ENCODE measurements around the gene SYNE1. TPM values are rescaled to one million over a fixed set of nuclear protein-coding genes. Genes with fewer than 3 reads are reported as not detected.

Gene SYNE1
- total and polyA plus RNA-seq, 8 donors, result 24.4 to 56.2 (median 49.2) TPM

DNA sequence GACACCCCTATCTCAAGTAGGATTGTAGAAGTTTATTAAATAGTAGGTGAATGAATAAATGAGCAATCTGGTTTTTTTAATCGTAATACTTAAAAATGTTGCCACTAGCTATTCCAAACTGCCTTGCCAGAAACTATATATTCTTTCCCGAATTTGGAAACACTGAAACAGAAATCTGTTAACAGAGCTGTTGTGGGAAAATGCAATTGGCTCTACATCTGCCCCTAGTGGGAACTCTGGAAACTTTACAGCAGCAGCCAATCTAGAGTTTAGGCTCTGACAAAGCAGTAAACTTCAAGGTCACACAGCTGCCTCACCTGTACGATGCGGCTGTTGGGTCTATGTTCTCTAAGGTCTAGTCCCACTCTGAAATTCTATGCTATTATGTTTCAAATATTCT lies 41.7 kb downstream of the SYNE1 start:
- peak; percentile 66 to 88 (median 76) for ATAC-seq
- no peak overlapping the region for H3K4me3 ChIP-seq
- TF ChIP-seq, protein P1, sequence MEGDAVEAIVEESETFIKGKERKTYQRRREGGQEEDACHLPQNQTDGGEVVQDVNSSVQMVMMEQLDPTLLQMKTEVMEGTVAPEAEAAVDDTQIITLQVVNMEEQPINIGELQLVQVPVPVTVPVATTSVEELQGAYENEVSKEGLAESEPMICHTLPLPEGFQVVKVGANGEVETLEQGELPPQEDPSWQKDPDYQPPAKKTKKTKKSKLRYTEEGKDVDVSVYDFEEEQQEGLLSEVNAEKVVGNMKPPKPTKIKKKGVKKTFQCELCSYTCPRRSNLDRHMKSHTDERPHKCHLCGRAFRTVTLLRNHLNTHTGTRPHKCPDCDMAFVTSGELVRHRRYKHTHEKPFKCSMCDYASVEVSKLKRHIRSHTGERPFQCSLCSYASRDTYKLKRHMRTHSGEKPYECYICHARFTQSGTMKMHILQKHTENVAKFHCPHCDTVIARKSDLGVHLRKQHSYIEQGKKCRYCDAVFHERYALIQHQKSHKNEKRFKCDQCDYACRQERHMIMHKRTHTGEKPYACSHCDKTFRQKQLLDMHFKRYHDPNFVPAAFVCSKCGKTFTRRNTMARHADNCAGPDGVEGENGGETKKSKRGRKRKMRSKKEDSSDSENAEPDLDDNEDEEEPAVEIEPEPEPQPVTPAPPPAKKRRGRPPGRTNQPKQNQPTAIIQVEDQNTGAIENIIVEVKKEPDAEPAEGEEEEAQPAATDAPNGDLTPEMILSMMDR (IDR thresholded peaks at IDR 0.05), result peak in 2 of 4 donors; percentile 26 to 31

DNA sequence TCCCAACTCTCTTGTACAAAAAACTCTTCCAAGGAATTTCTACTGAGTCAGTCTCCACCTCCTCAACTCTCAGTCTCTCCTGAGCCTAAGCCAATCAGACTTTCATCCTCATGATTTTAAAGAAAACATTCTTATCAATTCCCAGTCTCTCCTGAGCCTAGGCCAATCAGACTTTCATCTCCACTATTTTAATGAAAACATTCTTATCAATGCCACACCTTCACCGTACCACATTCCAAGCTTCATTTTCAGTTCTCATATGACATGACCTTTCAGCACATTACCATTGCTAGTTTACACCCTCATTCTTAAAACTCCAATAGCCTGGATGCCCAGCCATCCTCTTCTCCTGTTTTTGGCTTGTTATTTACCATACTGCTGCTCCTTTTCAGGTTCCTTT lies 42.5 kb downstream of the SYNE1 start:
- H3K27ac ChIP-seq, result no peak overlapping the region
- DNase-seq, result no peak
- TF ChIP-seq, protein P1 (IDR thresholded peaks at IDR 0.05), result no peak
- H3K36me3 ChIP-seq, result no peaks in the 10 kb centered on the region
- no peaks in the 10 kb centered on the region for H3K27me3 ChIP-seq
- no peak for FAIRE-seq
- peak in 1 of 4 donors; percentile 48 for ATAC-seq
- H3K9me3 ChIP-seq, result no peaks in the 10 kb centered on the region
- H3K4me3 ChIP-seq, result no peak overlapping the region
- no peaks in the 10 kb centered on the region for H3K4me1 ChIP-seq
- 25 to 31% methylated on average over 1 of the region's 1 CpG for WGBS, 2 donors
- intact Hi-C loops (cut with DNase I), result no loop called here

More for the DNA sequence above, 41.7 kb downstream of the SYNE1 start:
- intact Hi-C loops (cut with DNase I), result no loop called here
- H3K9me3 ChIP-seq, result no peaks in the 10 kb centered on the region
- no peak overlapping the region for H3K27ac ChIP-seq
- DNase-seq, result peak in 2 of 6 donors; percentile 9 to 32
- H3K27me3 ChIP-seq, result no peaks in the 10 kb centered on the region
- WGBS, 2 donors, result 13 to 20% methylated on average over 4 of the region's 4 CpGs
- FAIRE-seq, result no peak
- no peaks in the 10 kb centered on the region for H3K36me3 ChIP-seq
- no peaks in the 10 kb centered on the region for H3K4me1 ChIP-seq

DNA sequence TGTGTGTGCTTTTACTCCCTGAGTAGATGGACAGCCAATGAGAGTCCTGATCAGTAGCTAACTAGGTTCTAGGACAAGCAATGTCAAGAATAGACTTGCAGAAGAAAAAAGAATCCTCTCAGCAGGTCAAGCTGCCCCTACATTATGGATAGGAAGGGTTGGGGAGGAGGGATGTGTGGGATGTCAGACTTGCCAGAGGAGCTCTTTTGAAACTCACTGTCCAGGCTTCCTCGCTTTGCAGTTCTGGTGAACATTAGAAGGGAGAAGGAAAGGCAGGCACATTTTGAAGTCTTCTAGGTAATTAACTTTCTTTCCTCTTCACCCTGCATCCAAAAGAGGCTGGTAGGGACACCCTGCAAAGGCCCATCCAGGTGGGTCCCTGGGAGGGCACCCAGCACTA lies 48.7 kb downstream of the SYNE1 start:
- DNase-seq (no peak), ATAC-seq (no peak), FAIRE-seq (no peak)
- no peak overlapping the region for H3K27ac ChIP-seq
- no peaks in the 10 kb centered on the region for H3K9me3 ChIP-seq
- 72 to 79% methylated on average over 1 of the region's 1 CpG for WGBS, 2 donors
- intact Hi-C loops (cut with DNase I), result no loop called here
- no peak overlapping the region for H3K4me3 ChIP-seq
- H3K4me1 ChIP-seq, result no peaks in the 10 kb centered on the region
- H3K36me3 ChIP-seq, result no peaks in the 10 kb centered on the region
- no peaks in the 10 kb centered on the region for H3K27me3 ChIP-seq
- TF ChIP-seq, protein P1 (IDR thresholded peaks at IDR 0.05), result no peak

DNA sequence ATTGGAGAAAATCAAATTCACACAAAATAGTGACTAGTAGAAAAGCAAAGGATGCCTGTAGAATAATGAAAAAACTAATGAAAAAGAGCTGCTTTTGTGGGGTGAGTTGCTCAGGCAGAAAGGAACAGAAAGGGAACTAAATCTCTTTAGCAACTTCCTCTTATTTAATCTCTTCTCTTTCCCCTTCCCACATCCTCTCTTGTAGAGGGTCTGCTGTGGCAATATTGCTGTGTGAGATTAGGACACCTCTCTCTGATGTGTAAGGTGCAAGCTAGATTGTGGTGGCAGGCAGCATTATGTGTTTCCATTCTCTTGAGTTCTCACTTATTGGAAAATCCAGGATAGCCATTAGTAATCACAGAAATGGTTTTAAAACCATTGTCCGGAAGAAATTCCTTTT lies 49.7 kb downstream of the SYNE1 start:
- Histone ChIP-seq H3K27me3 (no peaks in the 10 kb centered on the region), H3K36me3 (no peaks in the 10 kb centered on the region), H3K4me1 (no peaks in the 10 kb centered on the region), H3K4me3 (no peak overlapping the region), H3K27ac (no peak overlapping the region), H3K9me3 (no peaks in the 10 kb centered on the region)
- intact Hi-C loops (cut with DNase I), result no loop called here
- DNase-seq (no peak), ATAC-seq (no peak), FAIRE-seq (no peak)
- TF ChIP-seq, protein P1 (IDR thresholded peaks at IDR 0.05), result no peak
- WGBS, 2 donors, result 77 to 82% methylated on average over 1 of the region's 1 CpG

DNA sequence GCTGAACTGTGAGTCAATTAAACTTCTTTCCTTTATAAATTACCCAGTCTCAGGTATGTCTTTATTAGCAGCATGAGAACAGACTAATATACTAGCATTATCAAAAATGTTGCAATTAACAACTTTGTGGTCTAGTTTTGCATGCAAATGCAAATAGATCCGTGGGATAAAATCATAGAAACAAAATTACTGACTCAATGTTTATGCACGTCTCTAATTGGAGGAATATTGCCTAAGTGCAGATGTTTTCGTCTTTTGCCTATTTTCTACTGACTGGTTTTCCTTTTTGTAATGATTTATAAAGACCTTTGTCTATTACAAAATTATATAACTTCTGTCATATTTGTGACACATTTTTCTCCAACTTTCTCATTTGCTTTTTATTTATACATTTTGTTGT lies 51.9 kb downstream of the SYNE1 start:
- intact Hi-C loops (cut with DNase I), result no loop called here
- DNase-seq (no peak), FAIRE-seq (no peak), ATAC-seq (no peak)
- Histone ChIP-seq H3K9me3 (no peaks in the 10 kb centered on the region), H3K27ac (no peak overlapping the region), H3K27me3 (no peaks in the 10 kb centered on the region), H3K4me1 (no peaks in the 10 kb centered on the region), H3K36me3 (no peaks in the 10 kb centered on the region), H3K4me3 (no peak overlapping the region)
- TF ChIP-seq, protein P1 (IDR thresholded peaks at IDR 0.05), result no peak
- WGBS, 2 donors, result 48 to 74% methylated on average over 3 of the region's 3 CpGs
